ENCODE data around the gene SRRM2.
A peak's percentile ranks its signal among the peaks of the same experiment; 100 is the strongest.

SRRM2 gene

DNA sequence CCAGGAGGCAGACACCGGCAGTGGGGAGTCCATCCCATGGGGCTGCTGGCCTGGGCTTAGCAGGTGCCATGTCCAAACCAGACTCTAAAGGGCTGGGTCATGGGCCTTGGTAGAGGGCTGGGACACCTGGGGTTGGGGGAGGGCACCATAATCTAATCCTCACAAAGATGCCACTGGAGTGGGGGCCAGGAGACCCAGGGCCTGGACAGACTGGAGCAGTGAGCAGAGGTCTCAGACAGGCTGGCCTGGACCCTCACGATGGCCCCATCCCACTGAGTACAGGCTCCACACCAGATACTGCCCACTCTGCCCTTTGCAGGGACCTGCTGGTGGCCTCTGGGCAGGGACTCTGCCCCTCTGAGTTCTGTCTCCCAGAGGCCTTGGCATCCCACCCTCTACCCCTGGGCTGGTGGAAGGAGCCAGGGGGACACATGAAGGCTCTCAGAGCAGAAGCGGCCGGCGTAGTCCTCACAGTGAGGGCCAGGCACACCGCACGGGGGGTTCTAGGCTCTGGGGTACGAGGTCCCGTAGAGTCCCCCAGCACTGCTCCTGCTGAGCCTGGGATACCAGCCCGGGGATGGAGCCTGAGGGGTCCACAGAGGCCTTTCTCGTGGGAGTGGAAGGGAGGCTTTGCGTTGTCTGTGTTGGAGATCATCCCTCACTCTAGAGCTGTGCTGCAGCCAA lies 10.0 kb upstream of the SRRM2 start:
- WGBS: 93% methylated on average over 12 of the region's 12 CpGs
- Histone ChIP-seq H3K9ac (ENCODE audit: low read depth, low read length) (no peak overlapping the region), H3K27me3 (ENCODE audit: insufficient read depth, low read length) (no peaks in the 10 kb centered on the region), H3K9me3 (ENCODE audit: insufficient read depth, low read depth, low read length) (no peaks in the 10 kb centered on the region), H3K27ac (ENCODE audit: low read depth, low read length) (no peak overlapping the region), H3K36me3 (ENCODE audit: insufficient read depth, low read length) (no peaks in the 10 kb centered on the region), H3K4me1 (ENCODE audit: insufficient read depth, low read length) (no peaks in the 10 kb centered on the region), H3K4me3 (ENCODE audit: low read length) (no peak overlapping the region)

DNA sequence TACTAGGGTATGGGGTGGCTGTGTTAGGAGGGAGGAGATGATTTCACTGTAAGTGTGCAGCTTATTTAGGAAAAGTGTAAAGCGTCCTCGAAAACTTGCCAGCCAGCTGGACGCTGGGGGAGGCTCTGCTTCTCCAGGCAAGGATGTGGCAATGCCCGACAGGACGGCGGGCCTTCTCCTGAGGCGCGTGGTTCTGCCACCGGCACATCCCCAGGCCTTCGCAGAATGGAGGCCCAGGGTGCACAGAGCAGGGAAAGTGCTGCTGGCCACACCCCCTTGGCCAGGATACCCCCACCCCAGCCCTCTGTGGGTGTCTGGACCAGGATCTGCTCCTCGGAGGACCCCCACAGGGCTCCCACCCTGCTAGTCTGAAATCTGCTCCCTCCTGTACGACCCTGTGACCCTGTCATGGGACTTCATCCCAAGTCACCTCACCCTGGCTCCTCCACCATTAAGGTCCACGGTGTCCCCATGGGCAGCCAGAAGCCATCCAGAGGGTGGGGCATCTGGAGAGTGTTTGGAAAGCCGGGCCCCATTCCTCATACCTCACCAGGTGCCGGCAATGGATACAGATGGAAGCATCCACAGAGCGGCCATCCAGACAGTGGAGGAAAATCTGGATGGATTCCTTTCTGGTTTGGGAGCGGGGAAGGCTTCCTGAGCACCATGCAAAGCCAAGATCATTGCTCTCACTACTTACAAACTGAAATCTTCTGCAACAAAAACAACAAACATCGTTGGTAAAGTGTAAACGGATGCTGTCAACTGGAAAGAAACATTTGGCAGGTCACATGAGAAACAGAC lies 9.2 kb upstream of the SRRM2 start:
- no peaks in the 10 kb centered on the region for H3K9me3 ChIP-seq (ENCODE audit: insufficient read depth, low read depth, low read length)
- 91% methylated on average over 19 of the region's 19 CpGs for WGBS
- H3K27me3 ChIP-seq (ENCODE audit: insufficient read depth, low read length): no peaks in the 10 kb centered on the region
- no peaks in the 10 kb centered on the region for H3K4me1 ChIP-seq (ENCODE audit: insufficient read depth, low read length)
- no peak overlapping the region for H3K27ac ChIP-seq (ENCODE audit: low read depth, low read length)
- H3K36me3 ChIP-seq (ENCODE audit: insufficient read depth, low read length): no peaks in the 10 kb centered on the region
- no peak overlapping the region for H3K4me3 ChIP-seq (ENCODE audit: low read length)
- no peak overlapping the region for H3K9ac ChIP-seq (ENCODE audit: low read depth, low read length)

DNA sequence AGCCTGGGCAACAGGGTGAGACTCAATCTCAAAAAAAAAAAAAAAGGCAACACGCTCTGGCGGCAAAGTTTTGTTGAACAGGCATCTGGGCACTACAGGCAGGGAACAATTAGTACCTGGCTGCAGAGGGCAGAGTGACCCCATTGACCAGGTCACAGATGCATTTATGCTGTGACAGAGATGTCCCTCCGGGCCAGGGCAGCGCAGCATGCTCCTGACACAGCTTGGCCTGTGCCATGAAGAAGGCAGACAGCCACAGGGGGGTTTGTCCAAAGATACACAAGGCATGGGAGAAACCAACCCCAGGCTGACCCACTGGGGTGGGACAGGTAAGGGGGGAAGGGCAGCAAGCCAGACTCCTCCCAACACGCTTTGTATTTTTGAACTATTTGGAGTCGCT lies 7.7 kb upstream of the SRRM2 start:
- Histone ChIP-seq H3K36me3 (ENCODE audit: insufficient read depth, low read length) (0 out of 2 replicates have a peak, but pooled peaks cover 4% of the 10 kb centered on the region), H3K27me3 (ENCODE audit: insufficient read depth, low read length) (no peaks in the 10 kb centered on the region), H3K4me3 (ENCODE audit: low read length) (no peak overlapping the region), H3K9me3 (ENCODE audit: insufficient read depth, low read depth, low read length) (no peaks in the 10 kb centered on the region), H3K9ac (ENCODE audit: low read depth, low read length) (no peak overlapping the region), H3K4me1 (ENCODE audit: insufficient read depth, low read length) (no peaks in the 10 kb centered on the region), H3K27ac (ENCODE audit: low read depth, low read length) (no peak overlapping the region)
- 92% methylated on average over 6 of the region's 6 CpGs for WGBS

DNA sequence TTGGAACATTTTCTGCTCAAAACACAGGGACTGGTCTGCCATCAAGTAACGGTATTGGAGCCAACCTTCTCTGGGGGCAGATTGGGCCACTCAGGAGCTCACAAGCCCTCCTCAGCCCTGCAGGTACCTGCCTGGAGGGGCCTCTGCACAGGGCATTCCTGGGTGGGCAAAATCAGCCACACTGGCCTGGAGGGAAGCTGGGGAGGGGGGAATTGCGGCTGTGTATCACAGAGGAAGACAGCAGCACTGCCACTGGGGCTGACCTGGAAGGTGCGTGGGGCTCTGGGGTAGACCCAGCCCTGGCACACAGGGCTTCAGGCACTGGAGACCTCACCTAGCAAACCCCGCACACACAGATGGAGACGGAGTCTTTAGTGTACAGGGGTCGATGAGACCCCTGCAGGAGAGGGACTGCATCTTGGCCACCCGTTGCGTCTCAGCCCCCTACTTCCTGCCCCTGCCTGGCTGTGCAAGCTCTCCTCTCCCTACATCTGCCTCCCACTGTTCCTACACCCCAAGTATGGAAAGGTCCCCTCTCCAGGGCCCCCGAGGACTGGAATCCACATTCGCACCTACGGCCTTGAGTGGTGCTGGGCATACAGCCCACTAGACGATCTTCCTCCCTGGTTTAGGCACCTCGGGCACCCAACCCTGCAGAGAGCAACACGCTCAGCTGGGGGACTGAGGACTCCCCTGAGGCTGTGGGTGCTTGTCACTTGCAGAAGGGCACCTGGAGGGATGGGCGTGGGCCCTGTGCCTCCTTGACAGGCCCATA lies 7.1 kb upstream of the SRRM2 start:
- 86% methylated on average over 15 of the region's 15 CpGs for WGBS
- no peak overlapping the region for H3K27ac ChIP-seq (ENCODE audit: low read depth, low read length)
- no peak overlapping the region for H3K9ac ChIP-seq (ENCODE audit: low read depth, low read length)
- H3K27me3 ChIP-seq (ENCODE audit: insufficient read depth, low read length): no peaks in the 10 kb centered on the region
- 0 out of 2 replicates have a peak, but pooled peaks cover 4% of the 10 kb centered on the region for H3K36me3 ChIP-seq (ENCODE audit: insufficient read depth, low read length)
- no peaks in the 10 kb centered on the region for H3K4me1 ChIP-seq (ENCODE audit: insufficient read depth, low read length)
- H3K9me3 ChIP-seq (ENCODE audit: insufficient read depth, low read depth, low read length): no peaks in the 10 kb centered on the region
- no peak overlapping the region for H3K4me3 ChIP-seq (ENCODE audit: low read length)

DNA sequence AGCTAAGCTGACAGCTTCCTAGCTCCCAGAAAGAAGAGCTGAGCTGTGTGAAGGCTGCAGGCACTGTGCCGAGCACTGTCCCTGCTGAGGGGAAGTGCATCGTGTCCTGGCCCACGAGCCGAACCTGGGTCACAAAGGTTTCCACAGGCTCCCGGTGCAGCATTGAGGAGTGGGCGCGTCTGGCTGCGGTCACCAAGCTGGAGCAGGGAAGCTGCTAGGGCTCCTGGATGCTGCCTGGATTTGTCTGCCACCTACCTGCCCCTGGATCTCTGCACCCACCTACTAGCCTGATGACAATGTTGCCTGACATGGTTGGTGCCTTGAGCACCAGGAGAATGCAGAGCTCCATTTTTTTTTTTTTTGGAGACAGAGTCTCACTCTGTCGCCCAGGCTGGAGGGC lies 6.5 kb upstream of the SRRM2 start:
- Histone ChIP-seq H3K36me3 (ENCODE audit: insufficient read depth, low read length) (0 out of 2 replicates have a peak, but pooled peaks cover 4% of the 10 kb centered on the region), H3K4me3 (ENCODE audit: low read length) (no peak overlapping the region), H3K9me3 (ENCODE audit: insufficient read depth, low read depth, low read length) (no peaks in the 10 kb centered on the region), H3K9ac (ENCODE audit: low read depth, low read length) (no peak overlapping the region), H3K27me3 (ENCODE audit: insufficient read depth, low read length) (no peaks in the 10 kb centered on the region), H3K4me1 (ENCODE audit: insufficient read depth, low read length) (no peaks in the 10 kb centered on the region), H3K27ac (ENCODE audit: low read depth, low read length) (no peak overlapping the region)
- WGBS: 89% methylated on average over 9 of the region's 9 CpGs

GRCh38 chr16:2748757-2749455 lies 3.5 kb upstream of the SRRM2 start:
- Histone ChIP-seq H3K27me3 (ENCODE audit: insufficient read depth, low read length) (no peaks in the 10 kb centered on the region), H3K9ac (ENCODE audit: low read depth, low read length) (no peak overlapping the region), H3K4me1 (ENCODE audit: insufficient read depth, low read length) (no peaks in the 10 kb centered on the region), H3K36me3 (ENCODE audit: insufficient read depth, low read length) (0 out of 2 replicates have a peak, but pooled peaks cover 4% of the 10 kb centered on the region), H3K4me3 (ENCODE audit: low read length) (no peak overlapping the region), H3K27ac (ENCODE audit: low read depth, low read length) (no peak overlapping the region), H3K9me3 (ENCODE audit: insufficient read depth, low read depth, low read length) (no peaks in the 10 kb centered on the region)
- 93% methylated on average over 7 of the region's 7 CpGs for WGBS

DNA sequence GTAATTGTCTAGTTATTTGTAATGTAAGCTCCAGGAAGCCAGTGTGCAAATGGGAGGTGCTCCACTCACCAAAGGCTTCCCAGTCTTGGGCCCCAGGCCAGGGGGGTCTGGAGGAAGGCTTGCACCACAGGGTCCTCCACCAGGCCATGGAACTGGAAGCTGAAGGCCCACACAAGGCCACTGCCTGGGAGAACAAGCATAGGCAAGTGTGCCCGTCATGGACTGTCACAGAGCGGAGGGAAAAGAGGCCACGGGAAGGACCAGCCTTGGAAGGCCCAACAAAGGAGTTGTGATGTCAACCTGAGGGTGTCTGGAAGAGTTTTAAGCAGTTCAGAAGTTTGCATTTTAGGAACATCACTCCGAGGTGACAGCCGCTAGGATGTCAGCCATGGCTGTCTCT lies 3.0 kb upstream of the SRRM2 start:
- Histone ChIP-seq H3K36me3 (ENCODE audit: insufficient read depth, low read length) (peaks cover 5% of the 10 kb centered on the region; the same call in 1 of the 2 replicates), H3K27ac (ENCODE audit: low read depth, low read length) (no peak overlapping the region), H3K4me3 (ENCODE audit: low read length) (no peak overlapping the region), H3K4me1 (ENCODE audit: insufficient read depth, low read length) (peaks cover 1% of the 10 kb centered on the region), H3K9me3 (ENCODE audit: insufficient read depth, low read depth, low read length) (no peaks in the 10 kb centered on the region), H3K27me3 (ENCODE audit: insufficient read depth, low read length) (no peaks in the 10 kb centered on the region), H3K9ac (ENCODE audit: low read depth, low read length) (no peak overlapping the region)
- 94% methylated on average over 5 of the region's 5 CpGs for WGBS

GRCh38 chr16:2749936-2750335 lies 2.5 kb upstream of the SRRM2 start:
- Histone ChIP-seq H3K27ac (ENCODE audit: low read depth, low read length) (no peak overlapping the region), H3K36me3 (ENCODE audit: insufficient read depth, low read length) (peaks cover 8% of the 10 kb centered on the region; the same call in 1 of the 2 replicates), H3K9ac (ENCODE audit: low read depth, low read length) (no peak overlapping the region), H3K9me3 (ENCODE audit: insufficient read depth, low read depth, low read length) (no peaks in the 10 kb centered on the region), H3K4me1 (ENCODE audit: insufficient read depth, low read length) (peaks cover 6% of the 10 kb centered on the region), H3K4me3 (ENCODE audit: low read length) (no peak overlapping the region), H3K27me3 (ENCODE audit: insufficient read depth, low read length) (no peaks in the 10 kb centered on the region)
- WGBS: 95% methylated on average over 6 of the region's 6 CpGs

DNA sequence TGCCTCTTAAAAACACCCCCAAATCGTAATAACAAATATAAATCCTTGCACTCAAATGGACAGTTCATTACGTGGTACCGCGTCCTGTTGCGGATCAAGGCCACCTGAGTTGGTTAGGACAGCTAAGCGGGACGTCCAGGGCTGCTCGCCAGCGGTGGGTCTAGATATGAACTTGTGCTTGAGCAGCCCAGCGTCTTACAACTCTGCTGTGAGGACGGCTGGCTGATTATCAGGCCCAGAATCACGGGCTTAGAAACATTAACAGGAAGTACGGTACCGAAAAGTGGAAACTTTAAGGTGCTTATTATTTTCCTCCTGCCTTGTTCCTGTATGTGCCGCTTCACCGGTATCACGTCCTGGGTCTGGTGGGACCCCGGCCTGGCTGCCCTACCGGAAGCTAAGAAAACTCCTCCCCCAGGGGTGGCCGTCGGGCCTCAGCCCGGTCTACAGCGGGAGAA lies 832 bp upstream of the SRRM2 start:
- no peaks in the 10 kb centered on the region for H3K9me3 ChIP-seq (ENCODE audit: insufficient read depth, low read depth, low read length)
- H3K27me3 ChIP-seq (ENCODE audit: insufficient read depth, low read length): no peaks in the 10 kb centered on the region
- 14% methylated on average over 23 of the region's 23 CpGs for WGBS
- H3K36me3 ChIP-seq (ENCODE audit: insufficient read depth, low read length): peaks cover 18% of the 10 kb centered on the region
- H3K9ac ChIP-seq (ENCODE audit: low read depth, low read length): peak overlapping the region; percentile 95
- peak overlapping the region; percentile 73 for H3K4me3 ChIP-seq (ENCODE audit: low read length)
- H3K27ac ChIP-seq (ENCODE audit: low read depth, low read length): peak overlapping the region; percentile 99
- H3K4me1 ChIP-seq (ENCODE audit: insufficient read depth, low read length): peaks cover 11% of the 10 kb centered on the region

DNA sequence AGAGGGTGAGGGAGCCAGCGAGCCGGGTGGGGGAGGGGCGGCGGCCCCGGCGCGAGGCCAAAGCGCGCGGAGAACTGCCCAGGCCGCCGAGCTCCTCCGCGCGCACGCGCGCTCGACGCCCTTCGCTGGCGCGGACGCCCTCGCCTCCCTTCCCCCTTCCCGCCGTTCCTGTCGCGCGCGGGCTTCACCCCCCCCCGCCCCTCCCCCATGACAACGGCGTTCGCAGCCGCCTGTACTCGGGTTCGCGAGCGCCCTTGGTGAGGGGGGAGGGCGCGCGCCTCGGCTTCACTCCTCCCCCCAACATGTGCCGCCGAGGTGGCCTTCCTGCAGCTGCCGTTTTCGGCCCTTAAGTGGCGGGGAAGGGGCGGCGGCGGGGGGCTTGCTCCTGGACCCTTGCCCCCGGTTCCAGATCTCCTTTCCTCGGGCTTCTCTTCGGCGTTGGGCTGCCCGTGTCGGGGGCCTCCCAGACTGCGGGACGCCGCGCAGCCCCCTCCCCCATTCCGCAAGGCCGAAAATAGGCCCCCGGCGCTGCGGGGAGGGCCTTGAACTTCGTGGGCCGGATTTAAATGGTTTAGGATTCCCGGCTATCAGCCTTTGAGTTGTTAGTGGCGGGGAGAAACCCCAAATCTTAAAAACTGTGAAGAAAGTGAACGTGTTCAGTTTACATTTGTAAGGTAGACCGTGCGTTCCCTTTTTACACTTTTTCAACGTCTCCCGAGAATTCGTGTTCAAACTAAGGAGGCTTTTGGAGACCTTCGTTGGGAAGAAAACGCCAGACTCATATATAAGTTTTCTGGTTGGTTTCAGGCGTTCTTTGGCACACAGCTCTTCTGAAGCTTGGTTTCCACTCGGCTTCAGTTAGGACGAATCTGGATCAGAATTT lies 653 bp downstream of the SRRM2 start:
- H3K9ac ChIP-seq (ENCODE audit: low read depth, low read length): peak overlapping the region; percentile 95
- H3K9me3 ChIP-seq (ENCODE audit: insufficient read depth, low read depth, low read length): no peaks in the 10 kb centered on the region
- H3K36me3 ChIP-seq (ENCODE audit: insufficient read depth, low read length): peaks cover 33% of the 10 kb centered on the region
- WGBS: under 1% methylated on average over 72 of the region's 82 CpGs
- H3K27me3 ChIP-seq (ENCODE audit: insufficient read depth, low read length): no peaks in the 10 kb centered on the region
- H3K4me1 ChIP-seq (ENCODE audit: insufficient read depth, low read length): peaks cover 11% of the 10 kb centered on the region
- peak overlapping the region; percentile 99 for H3K27ac ChIP-seq (ENCODE audit: low read depth, low read length)
- H3K4me3 ChIP-seq (ENCODE audit: low read length): peak overlapping the region; percentile 73

Measured in HUES64 (cell line).